ENCODE results near the gene BACE2.

GRCh38 chr21:41148798-41149197 is 19.2 kb upstream of the BACE2 start:
- TF ChIP-seq POLR2A (IDR thresholded peaks at IDR 0.05) (no peak), CTCF (IDR thresholded peaks at IDR 0.05) (no peak)

Data from thyroid gland (tissue), 4 donors.